SK-N-SH (cell line): ENCODE data around the gene DENND6A. TPM values are rescaled to one million over a fixed set of nuclear protein-coding genes. Genes with fewer than 3 reads are reported as not detected.

Experiments
- CTCF ChIA-PET: fragments of 300-600, 350-600 bp; formaldehyde crosslinking; extraction: SDS; loops from one replicate; lab custom pipeline; 2021; lab: Yijun Ruan, JAX
- POLR2A ChIA-PET: fragments of 350-600 bp; sonication (Branson Sonifier 250); formaldehyde crosslinking; extraction: SDS; loops from one replicate; lab custom pipeline; 2020; ENCODE audit warnings: antibody characterized with exemption, inconsistent platforms; lab: Yijun Ruan, JAX
- DNase-seq: peaks from one replicate; pipeline ENCODE4 v3.0.0; 2012
- H2AFZ ChIP-seq: fragments of 200-600 bp; sonication (generic); 2 replicates; pipeline ENCODE4 v1.8.1; 2016; ENCODE audit warnings: antibody characterized with exemption, mild to moderate bottlenecking, low read depth
- H3F3A ChIP-seq: fragments of 200-600 bp; sonication (generic); replicated peaks from 2 replicates; pipeline ENCODE3; 2016; ENCODE audit warnings: antibody characterized with exemption, mild to moderate bottlenecking; ENCODE audit not compliant: insufficient read depth
- H3K27ac ChIP-seq, 2 experiments: fragments of 200-500 bp in 1 of 2; fragments of 200-600 bp in 1 of 2; sonication (Bioruptor generic) in 1 of 2; sonication (generic), shearing (Covaris generic) in 1 of 2; 2 replicates each; pipeline versions ENCODE4 v1.5.1 to v1.6.1; 2014 to 2016; ENCODE audit warnings: low read depth in 2 of 2, inconsistent platforms in 1 of 2, low read length in 1 of 2, mild to moderate bottlenecking in 1 of 2, mixed read lengths in 1 of 2
- H3K27me3 ChIP-seq: fragments of 200-600 bp; sonication (generic), shearing (Covaris generic); 2 replicates; pipeline ENCODE4 v1.6.1; 2016; ENCODE audit warnings: mixed run types; ENCODE audit not compliant: insufficient read depth
- H3K36me3 ChIP-seq, 2 experiments: fragments of 200-500 bp in 1 of 2; fragments of 200-600 bp in 1 of 2; sonication (Bioruptor generic) in 1 of 2; sonication (generic) in 1 of 2; replicated peaks in 1 of 2; 2 replicates each; pipeline versions ENCODE3 to v1.5.1; 2014 to 2016; ENCODE audit warnings: low read length in 1 of 2, mild to moderate bottlenecking in 1 of 2; ENCODE audit not compliant: insufficient read depth in 2 of 2, control insufficient read depth in 1 of 2
- H3K4me1 ChIP-seq, 2 experiments: fragments of 200-500 bp in 1 of 2; fragments of 200-600 bp in 1 of 2; sonication (Bioruptor generic) in 1 of 2; sonication (generic), shearing (Covaris generic) in 1 of 2; 2 replicates each; pipeline versions ENCODE4 v1.5.1 to v1.6.1; 2014 to 2016; ENCODE audit warnings: low read depth in 1 of 2, low read length in 1 of 2, mixed run types in 1 of 2; ENCODE audit not compliant: insufficient read depth in 2 of 2, control insufficient read depth in 1 of 2
- H3K4me2 ChIP-seq: fragments of 200-600 bp; sonication (generic), shearing (Covaris generic); 2 replicates; pipeline ENCODE4 v1.6.1; 2017; ENCODE audit warnings: mixed run types
- H3K4me3 ChIP-seq, 2 experiments: fragments of 200-500 bp in 1 of 2; fragments of 200-600 bp in 1 of 2; sonication (Bioruptor generic) in 1 of 2; sonication (generic), shearing (Covaris generic) in 1 of 2; 2 replicates each; pipeline versions ENCODE4 v1.5.1 to v1.8.1; 2014 to 2016; ENCODE audit warnings: low read depth in 2 of 2, inconsistent platforms in 1 of 2, low read length in 1 of 2, mild to moderate bottlenecking in 1 of 2, mixed read lengths in 1 of 2, moderate library complexity in 1 of 2
- H3K79me2 ChIP-seq: fragments of 200-600 bp; sonication (generic); 2 replicates; pipeline ENCODE4 v1.8.1; 2017; ENCODE audit warnings: mild to moderate bottlenecking; ENCODE audit not compliant: insufficient read depth
- H3K9ac ChIP-seq: fragments of 200-600 bp; sonication (generic); 2 replicates; pipeline ENCODE4 v1.6.1; 2017; ENCODE audit warnings: mixed run types
- H3K9me2 ChIP-seq: fragments of 200-600 bp; sonication (generic); 2 replicates; pipeline ENCODE4 v1.6.1; 2017; ENCODE audit warnings: mixed run types
- H3K9me3 ChIP-seq: fragments of 200-600 bp; sonication (generic); 2 replicates; pipeline ENCODE4 v1.6.1; 2017; ENCODE audit warnings: mixed run types, mild to moderate bottlenecking, moderate library complexity
- H4K20me1 ChIP-seq: fragments of 200-600 bp; sonication (generic); 2 replicates; pipeline ENCODE4 v1.6.1; 2017; ENCODE audit warnings: mild to moderate bottlenecking, mixed run types; ENCODE audit not compliant: insufficient read depth
- CHD2 ChIP-seq: fragments of 150-350 bp; IDR thresholded peaks from 2 replicates; pipeline ENCODE4 v1.6.1; 2018; ENCODE audit warnings: low read length; ENCODE audit not compliant: partially characterized antibody
- ELF1 ChIP-seq: IDR thresholded peaks from 2 replicates; pipeline ENCODE4 v1.4.0; 2012
- EP300 ChIP-seq, 2 experiments: IDR thresholded peaks; 2 replicates each; pipeline versions ENCODE4 v1.4.0 to v1.6.1; 2012; ENCODE audit warnings: borderline replicate concordance in 1 of 2, low read depth in 1 of 2, low read length in 1 of 2
- FOSL2 ChIP-seq: IDR thresholded peaks from 2 replicates; pipeline ENCODE4 v1.4.0; 2012; ENCODE audit warnings: low read depth, mild to moderate bottlenecking, moderate library complexity, borderline replicate concordance
- FOXJ3 ChIP-seq: sonication (generic); formaldehyde crosslinking; IDR thresholded peaks from 2 replicates; pipeline ENCODE4 v1.5.1; 2020; ENCODE audit warnings: mild to moderate bottlenecking, missing genetic modification reagents
- IRF3 ChIP-seq: fragments of 150-350 bp; IDR thresholded peaks from 2 replicates; pipeline ENCODE4 v1.6.1; 2016; ENCODE audit warnings: mild to moderate bottlenecking, low read depth, low read length
- JUND ChIP-seq: IDR thresholded peaks from 2 replicates; pipeline ENCODE4 v1.4.0; 2012
- NRF1 ChIP-seq: IDR thresholded peaks from 2 replicates; pipeline ENCODE4 v1.6.1; 2012; ENCODE audit warnings: low read depth, mild to moderate bottlenecking, low read length
- RAD21 ChIP-seq: IDR thresholded peaks from 2 replicates; pipeline ENCODE4 v1.6.1; 2012; ENCODE audit warnings: mild to moderate bottlenecking, low read length
- RCOR1 ChIP-seq: fragments of 150-350 bp; IDR thresholded peaks from 2 replicates; pipeline ENCODE4 v1.6.1; 2017; ENCODE audit warnings: antibody characterized with exemption, low read length
- RFX5 ChIP-seq: IDR thresholded peaks from 2 replicates; pipeline ENCODE4 v1.6.1; 2012; ENCODE audit warnings: mild to moderate bottlenecking, improper control_type of control experiment, low read length
- SIN3A ChIP-seq: IDR thresholded peaks from 2 replicates; pipeline ENCODE4 v1.6.1; 2012; ENCODE audit warnings: low read depth, mild to moderate bottlenecking, low read length, moderate library complexity, borderline replicate concordance
- SMC3 ChIP-seq: IDR thresholded peaks from 2 replicates; pipeline ENCODE4 v1.6.1; 2012; ENCODE audit warnings: low read depth, low read length, improper control_type of control experiment
- TAF1 ChIP-seq: IDR thresholded peaks from 2 replicates; pipeline ENCODE4 v1.6.1; 2012; ENCODE audit warnings: low read depth, mild to moderate bottlenecking, low read length, moderate library complexity, borderline replicate concordance
- TCF12 ChIP-seq: IDR thresholded peaks from 2 replicates; pipeline ENCODE4 v1.4.0; 2012
- TEAD4 ChIP-seq: IDR thresholded peaks from 2 replicates; pipeline ENCODE4 v1.4.0; 2012; ENCODE audit warnings: mild to moderate bottlenecking, borderline replicate concordance; ENCODE audit not compliant: insufficient read depth
- USF1 ChIP-seq: IDR thresholded peaks from 2 replicates; pipeline ENCODE4 v1.4.0; 2012; ENCODE audit warnings: low read depth, borderline replicate concordance
- USF2 ChIP-seq: fragments of 150-350 bp; IDR thresholded peaks from 2 replicates; pipeline ENCODE4 v1.6.1; 2017; ENCODE audit warnings: antibody characterized with exemption, low read length, low read depth, borderline replicate concordance
- YY1 ChIP-seq: IDR thresholded peaks from 2 replicates; pipeline ENCODE4 v1.4.0; 2012; ENCODE audit warnings: low read depth, mild to moderate bottlenecking
- ZBTB33 ChIP-seq: IDR thresholded peaks from 2 replicates; pipeline ENCODE4 v1.4.0; 2012; ENCODE audit warnings: low read depth, borderline replicate concordance
- WGBS: methylation state at CpG from one replicate; pipeline ENCODE4 v1.1.6; 2017; ENCODE audit warnings: low lambda C conversion rate; 5-methylcytosine and 5-hydroxymethylcytosine counted together
- polyA plus RNA-seq, 3 experiments: library from polyadenylated mRNA; depleted of rRNA; stranded (reverse); fragments of >200 nt; gene quantifications; 2 replicates each; pipeline ENCODE4 v1.2.3, GENCODE V29; 2012

Gene DENND6A
- polyA plus RNA-seq, 1 of the 3 experiments (the other 2 are of a cell fraction): 5.8 TPM

GRCh38 chr3:57726397-57726796 is 33.5 kb upstream of the DENND6A start:
- Histone ChIP-seq H3K4me1 (no peaks in the 10 kb centered on the region), H3K9ac (no peak overlapping the region)
- POLR2A ChIA-PET: no interaction called here
- TF ChIP-seq SMC3 (no peak), TEAD4 (no peak), CHD2 (no peak), JUND (no peak), RCOR1 (no peak), USF2 (no peak), YY1 (no peak), TAF1 (no peak), ZBTB33 (no peak), EP300 (IDR thresholded peaks at IDR 0.05; ENCODE audit: borderline replicate concordance in 1 of 2, low read depth in 1 of 2, low read length in 1 of 2) (no peak), FOXJ3 (CRISPR knock-in tag) (no peak), TCF12 (no peak), ELF1 (no peak), SIN3A (no peak)
- TF ChIP-seq, all 33 proteins: peak for 0
- Histone ChIP-seq H3F3A (peaks cover 3% of the 10 kb centered on the region), H3K27me3 (no peaks in the 10 kb centered on the region), H3K9me2 (no peaks in the 10 kb centered on the region), H3K9me3 (no peaks in the 10 kb centered on the region), H3K4me3 (no peak overlapping the region), H3K79me2 (no peaks in the 10 kb centered on the region), H2AFZ (no peak overlapping the region), H3K27ac (no peak overlapping the region), H4K20me1 (no peaks in the 10 kb centered on the region), H3K4me2 (no peak overlapping the region), H3K36me3 (no peaks in the 10 kb centered on the region)
- no peak for DNase-seq
- CTCF ChIA-PET: no interaction called here

- Histone ChIP-seq H3K9ac (no peak overlapping the region), H3K9me3 (no peaks in the 10 kb centered on the region), H3F3A (no peaks in the 10 kb centered on the region), H3K4me3 (no peak overlapping the region), H3K27me3 (no peaks in the 10 kb centered on the region), H3K4me1 (no peaks in the 10 kb centered on the region), H4K20me1 (no peaks in the 10 kb centered on the region), H3K79me2 (no peaks in the 10 kb centered on the region), H3K27ac (no peak overlapping the region), H3K36me3 (no peaks in the 10 kb centered on the region), H3K4me2 (no peak overlapping the region), H2AFZ (no peak overlapping the region), H3K9me2 (no peaks in the 10 kb centered on the region)
- ChIA-PET POLR2A (no interaction called here), CTCF (no interaction called here)
- DNase-seq: no peak
- 73% methylated on average over 1 of the region's 1 CpG for WGBS
- TF ChIP-seq USF1 (no peak), SIN3A (no peak), IRF3 (no peak), RAD21 (no peak), FOSL2 (no peak), NRF1 (no peak), CHD2 (no peak), TCF12 (no peak), RFX5 (no peak)
These were observed 25.2 kb upstream of the DENND6A start for GRCh38 chr3:57718118-57718517.
